ENCODE measurements around the gene GLYR1. TPM values are rescaled to one million over a fixed set of nuclear protein-coding genes. Genes with fewer than 3 reads are reported as not detected.

GLYR1 gene
- total RNA-seq, 4 donors from 2014 or later, result 81.8 to 111 (median 98.8) TPM

GRCh38 chr16:4884209-4884608 is 37.1 kb upstream of the GLYR1 start:
- Histone ChIP-seq H3K27me3 (no peaks in the 10 kb centered on the region), H3K9me3 (no peaks in the 10 kb centered on the region), H3K4me1 (peaks cover 11 to 17% (median 14%) of the 10 kb centered on the region in 4 donors), H3K36me3 (peaks cover 87 to 97% (median 92%) of the 10 kb centered on the region in 4 donors), H3K27ac (replicated peaks in 1 of 4) (no peak overlapping the region), H3K4me3 (no peak overlapping the region)
- no peak for DNase-seq (ENCODE audit: extremely low spot score)
- TF ChIP-seq POLR2AphosphoS5 (IDR thresholded peaks at IDR 0.05) (no peak), POLR2A (IDR thresholded peaks at IDR 0.05; ENCODE audit: low read depth) (no peak), EP300 (IDR thresholded peaks at IDR 0.05) (no peak)
- TF ChIP-seq, protein P1, sequence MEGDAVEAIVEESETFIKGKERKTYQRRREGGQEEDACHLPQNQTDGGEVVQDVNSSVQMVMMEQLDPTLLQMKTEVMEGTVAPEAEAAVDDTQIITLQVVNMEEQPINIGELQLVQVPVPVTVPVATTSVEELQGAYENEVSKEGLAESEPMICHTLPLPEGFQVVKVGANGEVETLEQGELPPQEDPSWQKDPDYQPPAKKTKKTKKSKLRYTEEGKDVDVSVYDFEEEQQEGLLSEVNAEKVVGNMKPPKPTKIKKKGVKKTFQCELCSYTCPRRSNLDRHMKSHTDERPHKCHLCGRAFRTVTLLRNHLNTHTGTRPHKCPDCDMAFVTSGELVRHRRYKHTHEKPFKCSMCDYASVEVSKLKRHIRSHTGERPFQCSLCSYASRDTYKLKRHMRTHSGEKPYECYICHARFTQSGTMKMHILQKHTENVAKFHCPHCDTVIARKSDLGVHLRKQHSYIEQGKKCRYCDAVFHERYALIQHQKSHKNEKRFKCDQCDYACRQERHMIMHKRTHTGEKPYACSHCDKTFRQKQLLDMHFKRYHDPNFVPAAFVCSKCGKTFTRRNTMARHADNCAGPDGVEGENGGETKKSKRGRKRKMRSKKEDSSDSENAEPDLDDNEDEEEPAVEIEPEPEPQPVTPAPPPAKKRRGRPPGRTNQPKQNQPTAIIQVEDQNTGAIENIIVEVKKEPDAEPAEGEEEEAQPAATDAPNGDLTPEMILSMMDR (IDR thresholded peaks at IDR 0.05), result no peak
- WGBS, result 94% methylated on average over 29 of the region's 34 CpGs
- intact Hi-C loops (cut with DNase I), result no loop called here

DNA sequence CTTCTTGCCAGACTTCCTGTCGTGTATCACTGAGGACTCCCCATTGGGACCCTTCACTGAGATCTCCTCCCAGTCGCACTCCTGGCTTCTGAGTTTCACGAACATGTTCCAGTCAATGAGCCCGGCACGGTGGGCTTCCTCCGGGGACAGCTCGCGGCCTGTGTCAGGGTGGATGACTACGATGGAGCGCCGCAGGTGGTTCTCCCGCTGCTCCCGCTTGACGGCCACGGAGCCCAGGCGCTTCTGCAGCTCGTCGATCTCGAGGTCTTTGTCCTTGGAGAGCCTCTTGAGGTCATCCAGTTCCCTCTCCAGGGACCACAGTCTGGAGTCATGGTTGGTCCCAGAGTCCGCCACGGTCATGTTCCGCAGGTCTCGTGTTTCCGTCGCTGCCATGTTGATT is 36.4 kb upstream of the GLYR1 start:
- intact Hi-C loops (cut with DNase I), result no loop called here
- TF ChIP-seq POLR2A (IDR thresholded peaks at IDR 0.05; ENCODE audit: low read depth), result no peak
- TF ChIP-seq, protein P1 (IDR thresholded peaks at IDR 0.05), result no peak
- no peak for TF ChIP-seq EP300 (IDR thresholded peaks at IDR 0.05)
- WGBS, result 95% methylated on average over 22 of the region's 25 CpGs
- Histone ChIP-seq H3K9me3 (no peaks in the 10 kb centered on the region), H3K27ac (replicated peaks in 1 of 4) (no peak overlapping the region), H3K4me1 (peaks cover 11 to 17% (median 14%) of the 10 kb centered on the region in 4 donors), H3K36me3 (peaks cover 91 to 100% (median 96%) of the 10 kb centered on the region in 4 donors), H3K4me3 (no peak overlapping the region), H3K27me3 (no peaks in the 10 kb centered on the region)
- no peak for DNase-seq (ENCODE audit: extremely low spot score)

GRCh38 chr16:4882633-4883285 is 35.7 kb upstream of the GLYR1 start:
- H3K9me3 ChIP-seq, result no peaks in the 10 kb centered on the region
- DNase-seq (ENCODE audit: extremely low spot score), result no peak
- 62% methylated on average over 10 of the region's 11 CpGs for WGBS
- H3K27ac ChIP-seq (replicated peaks in 1 of 4), result peak overlapping the region in 1 of 4 donors; percentile 20
- no peaks in the 10 kb centered on the region for H3K27me3 ChIP-seq
- peaks cover 11 to 17% (median 14%) of the 10 kb centered on the region in 4 donors for H3K4me1 ChIP-seq
- peaks cover 93 to 100% (median 99%) of the 10 kb centered on the region in 4 donors for H3K36me3 ChIP-seq
- no peak overlapping the region for H3K4me3 ChIP-seq
- intact Hi-C loops (cut with DNase I), result no loop called here
- TF ChIP-seq POLR2A (IDR thresholded peaks at IDR 0.05; ENCODE audit: low read depth) (no peak), EP300 (IDR thresholded peaks at IDR 0.05) (no peak), POLR2AphosphoS5 (IDR thresholded peaks at IDR 0.05) (no peak)
- TF ChIP-seq, protein P1 (IDR thresholded peaks at IDR 0.05), result no peak

GRCh38 chr16:4882000-4882632 is 35.0 kb upstream of the GLYR1 start:
- H3K4me1 ChIP-seq, result peaks cover 11 to 17% (median 14%) of the 10 kb centered on the region in 4 donors
- TF ChIP-seq EP300 (IDR thresholded peaks at IDR 0.05) (no peak), POLR2A (IDR thresholded peaks at IDR 0.05; ENCODE audit: low read depth) (no peak)
- no peaks in the 10 kb centered on the region for H3K27me3 ChIP-seq
- intact Hi-C loops (cut with DNase I), result no loop called here
- H3K27ac ChIP-seq (replicated peaks in 1 of 4), result peak overlapping the region in 1 of 4 donors; percentile 26
- no peaks in the 10 kb centered on the region for H3K9me3 ChIP-seq
- H3K4me3 ChIP-seq, result no peak overlapping the region
- no peak for DNase-seq (ENCODE audit: extremely low spot score)
- H3K36me3 ChIP-seq, result peaks cover 92 to 100% (median 99%) of the 10 kb centered on the region in 4 donors
- 69% methylated on average over 14 of the region's 14 CpGs for WGBS

DNA sequence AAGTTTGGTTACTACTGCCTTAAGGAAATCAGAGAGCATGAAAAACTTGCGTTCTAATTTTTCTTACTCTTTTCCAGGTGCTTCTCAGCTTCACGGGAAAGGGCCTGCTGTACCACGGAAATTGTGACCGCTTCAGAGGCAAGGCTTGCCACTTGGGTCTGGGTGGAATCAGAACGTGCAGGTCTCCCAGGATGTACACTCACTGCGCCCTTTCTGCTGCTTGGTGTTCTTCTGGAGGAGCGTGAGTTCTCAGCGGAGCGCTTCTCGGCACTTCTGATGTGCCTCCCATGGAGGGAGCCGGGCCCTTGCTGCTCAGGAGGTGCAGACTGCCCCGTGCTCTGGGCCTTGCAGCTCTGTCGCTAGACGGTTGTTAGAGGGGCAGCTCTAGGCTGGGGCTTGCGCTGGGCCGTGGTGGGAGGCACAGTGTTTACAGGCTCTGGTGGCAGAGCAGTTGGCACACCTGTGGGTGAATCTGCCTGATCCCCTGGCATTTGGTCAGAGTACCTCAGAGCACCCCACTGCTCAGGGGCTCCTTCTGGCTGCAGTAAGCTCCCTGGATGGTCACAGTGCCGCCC is 33.0 kb upstream of the GLYR1 start:
- no peak for TF ChIP-seq POLR2AphosphoS5 (IDR thresholded peaks at IDR 0.05)
- TF ChIP-seq, protein P1 (IDR thresholded peaks at IDR 0.05), result no peak
- TF ChIP-seq EP300 (IDR thresholded peaks at IDR 0.05), result no peak
- TF ChIP-seq POLR2A (IDR thresholded peaks at IDR 0.05; ENCODE audit: low read depth), result no peak
- H3K4me1 ChIP-seq, result peaks cover 11 to 17% (median 14%) of the 10 kb centered on the region in 4 donors
- H3K27ac ChIP-seq (replicated peaks in 1 of 4), result no peak overlapping the region
- no peaks in the 10 kb centered on the region for H3K27me3 ChIP-seq
- WGBS, result 75% methylated on average over 6 of the region's 17 CpGs
- H3K36me3 ChIP-seq, result peaks cover 91 to 100% (median 99%) of the 10 kb centered on the region in 4 donors
- no peak for DNase-seq (ENCODE audit: extremely low spot score)
- H3K4me3 ChIP-seq, result no peak overlapping the region
- H3K9me3 ChIP-seq, result no peaks in the 10 kb centered on the region
- intact Hi-C loops (cut with DNase I), result no loop called here

Data from esophagus muscularis mucosa (tissue), 4 donors.